Smooth muscle cell of the brain vasculature (primary cell): ENCODE results near the gene SERGEF.
"Not testable (repeated sequence)": the region's sequence is repeated elsewhere in the genome, so short reads cannot be mapped to it uniquely, and the experiment has no call there.

ENCODE experiments used
- DNase-seq: peaks from one replicate; pipeline ENCODE4 v3.0.0-alpha.2; 2012; ENCODE audit warnings: low read depth, low spot score

SERGEF gene

GRCh38 chr11:18000760-18001159 is 12.1 kb downstream of the SERGEF start:
- no peak for DNase-seq

GRCh38 chr11:18000128-18000527 is 12.7 kb downstream of the SERGEF start:
- not testable (repeated sequence) for DNase-seq

GRCh38 chr11:17992916-17993315 is 19.9 kb downstream of the SERGEF start:
- no peak for DNase-seq

- DNase-seq: no peak
Measured at GRCh38 chr11:17991783-17992433, 20.9 kb downstream of the SERGEF start.

GRCh38 chr11:17989306-17989705 is 23.5 kb downstream of the SERGEF start:
- DNase-seq: no peak

GRCh38 chr11:17988465-17988864 is 24.4 kb downstream of the SERGEF start:
- DNase-seq: no peak

- no peak for DNase-seq
Measured at GRCh38 chr11:17987826-17988225, 25.0 kb downstream of the SERGEF start.

GRCh38 chr11:17986711-17987220 is 26.1 kb downstream of the SERGEF start:
- DNase-seq: no peak

- DNase-seq: no peak
Measured at GRCh38 chr11:17986007-17986710, 26.7 kb downstream of the SERGEF start.

GRCh38 chr11:17985517-17985916 is 27.3 kb downstream of the SERGEF start:
- DNase-seq: no peak

GRCh38 chr11:17983569-17983968 is 29.3 kb downstream of the SERGEF start:
- no peak for DNase-seq

- DNase-seq: no peak
Measured at GRCh38 chr11:17979770-17980371, 33.0 kb downstream of the SERGEF start.

GRCh38 chr11:17978553-17979287 is 34.1 kb downstream of the SERGEF start:
- no peak for DNase-seq

- DNase-seq: no peak
Measured at GRCh38 chr11:17976651-17977050, 36.2 kb downstream of the SERGEF start.

- no peak for DNase-seq
Measured at GRCh38 chr11:17974246-17974645, 38.6 kb downstream of the SERGEF start.

GRCh38 chr11:17972987-17973386 is 39.9 kb downstream of the SERGEF start:
- DNase-seq: peak; percentile 57

GRCh38 chr11:17968206-17968605 is 44.6 kb downstream of the SERGEF start:
- no peak for DNase-seq

- DNase-seq: no peak
Measured at GRCh38 chr11:17967661-17968060, 45.2 kb downstream of the SERGEF start.

- DNase-seq: no peak
Measured at GRCh38 chr11:17960091-17960490, 52.8 kb downstream of the SERGEF start.

GRCh38 chr11:17958446-17958845 is 54.4 kb downstream of the SERGEF start:
- DNase-seq: no peak

GRCh38 chr11:17954395-17955252 is 58.2 kb downstream of the SERGEF start:
- no peak for DNase-seq
